Measurements from ENCODE around the gene SLC19A1.

SLC19A1 gene

GRCh38 chr21:45473496-45474322 lies 68.5 kb downstream of the SLC19A1 start:
- no peaks in the 10 kb centered on the region for H3K27me3 ChIP-seq (replicated peaks; ENCODE audit: control insufficient read depth, insufficient read depth, low read length)
- H3K4me3 ChIP-seq (replicated peaks; ENCODE audit: low read depth, low read length): no peak overlapping the region
- no peak for DNase-seq (ENCODE audit: extremely low read depth, insufficient read length)
- H3K36me3 ChIP-seq (ENCODE audit: control insufficient read depth, insufficient read depth, low read length): no peaks in the 10 kb centered on the region
- no peak for TF ChIP-seq CTCF (IDR thresholded peaks at IDR 0.05; ENCODE audit: insufficient read depth, low read length, poor library complexity, severe bottlenecking)

- no peak for TF ChIP-seq CTCF (IDR thresholded peaks at IDR 0.05; ENCODE audit: insufficient read depth, low read length, poor library complexity, severe bottlenecking)
- DNase-seq (ENCODE audit: extremely low read depth, insufficient read length): no peak
- Histone ChIP-seq H3K27me3 (replicated peaks; ENCODE audit: control insufficient read depth, insufficient read depth, low read length) (no peaks in the 10 kb centered on the region), H3K4me3 (replicated peaks; ENCODE audit: low read depth, low read length) (no peak overlapping the region), H3K36me3 (ENCODE audit: control insufficient read depth, insufficient read depth, low read length) (no peaks in the 10 kb centered on the region)
These were observed 69.5 kb downstream of the SLC19A1 start for GRCh38 chr21:45472445-45473365.

- H3K4me3 ChIP-seq (replicated peaks; ENCODE audit: low read depth, low read length): no peak overlapping the region
- H3K36me3 ChIP-seq (ENCODE audit: control insufficient read depth, insufficient read depth, low read length): no peaks in the 10 kb centered on the region
- TF ChIP-seq CTCF (IDR thresholded peaks at IDR 0.05; ENCODE audit: insufficient read depth, low read length, poor library complexity, severe bottlenecking): no peak
- DNase-seq (ENCODE audit: extremely low read depth, insufficient read length): no peak
- H3K27me3 ChIP-seq (replicated peaks; ENCODE audit: control insufficient read depth, insufficient read depth, low read length): no peaks in the 10 kb centered on the region
These were observed 70.6 kb downstream of the SLC19A1 start for GRCh38 chr21:45471525-45472221.

GRCh38 chr21:45470773-45471524 lies 71.3 kb downstream of the SLC19A1 start:
- DNase-seq (ENCODE audit: extremely low read depth, insufficient read length): no peak
- Histone ChIP-seq H3K4me3 (replicated peaks; ENCODE audit: low read depth, low read length) (no peak overlapping the region), H3K36me3 (ENCODE audit: control insufficient read depth, insufficient read depth, low read length) (no peaks in the 10 kb centered on the region), H3K27me3 (replicated peaks; ENCODE audit: control insufficient read depth, insufficient read depth, low read length) (no peaks in the 10 kb centered on the region)
- TF ChIP-seq CTCF (IDR thresholded peaks at IDR 0.05; ENCODE audit: insufficient read depth, low read length, poor library complexity, severe bottlenecking): no peak

GRCh38 chr21:45470087-45470515 lies 72.1 kb downstream of the SLC19A1 start:
- no peak for DNase-seq (ENCODE audit: extremely low read depth, insufficient read length)
- Histone ChIP-seq H3K36me3 (ENCODE audit: control insufficient read depth, insufficient read depth, low read length) (no peaks in the 10 kb centered on the region), H3K27me3 (replicated peaks; ENCODE audit: control insufficient read depth, insufficient read depth, low read length) (no peaks in the 10 kb centered on the region), H3K4me3 (replicated peaks; ENCODE audit: low read depth, low read length) (no peak overlapping the region)
- TF ChIP-seq CTCF (IDR thresholded peaks at IDR 0.05; ENCODE audit: insufficient read depth, low read length, poor library complexity, severe bottlenecking): no peak
